Measurements from ENCODE around the gene ELL2. TPM values are rescaled to one million over a fixed set of nuclear protein-coding genes. Genes with fewer than 3 reads are reported as not detected.
"Not testable (repeated sequence)": the region's sequence is repeated elsewhere in the genome, so short reads cannot be mapped to it uniquely, and the experiment has no call there.

ELL2 gene
- total and polyA plus RNA-seq, 8 donors, result 15.3 to 62.7 (median 24.3) TPM

- ATAC-seq (no peak), DNase-seq (no peak)
- Histone ChIP-seq H3K36me3 (no peaks in the 10 kb centered on the region), H3K4me1 (peaks cover 23 to 80% of the 10 kb centered on the region in 2 donors), H3K4me3 (no peak overlapping the region), H3K27me3 (no peaks in the 10 kb centered on the region), H3K9me3 (no peaks in the 10 kb centered on the region), H3K27ac (peak overlapping the region in 1 of 2 donors; percentile 85)
- no peak for TF ChIP-seq CTCF (IDR thresholded peaks at IDR 0.05)
- intact Hi-C loops (cut with DNase I), result loop anchor here (5.0 to 10.0 kb wide), 3 partner anchors 55 to 172 kb away; no protein-coding TSS in a partner anchor
These were observed 122.0 kb downstream of the ELL2 start for GRCh38 chr5:95839658-95840057.

- no peak for DNase-seq
- intact Hi-C loops (cut with DNase I), result no loop called here
- Histone ChIP-seq H3K9me3 (no peaks in the 10 kb centered on the region), H3K27me3 (no peaks in the 10 kb centered on the region), H3K36me3 (no peaks in the 10 kb centered on the region), H3K4me1 (peaks cover 28 to 79% of the 10 kb centered on the region in 2 donors), H3K27ac (peak overlapping the region in 1 of 2 donors; percentile 52), H3K4me3 (no peak overlapping the region)
- TF ChIP-seq CTCF (IDR thresholded peaks at IDR 0.05), result no peak
- ATAC-seq, result no peak
These were observed 123.1 kb downstream of the ELL2 start for GRCh38 chr5:95838556-95838955.

GRCh38 chr5:95838001-95838520 is 123.6 kb downstream of the ELL2 start:
- no peak for ATAC-seq
- intact Hi-C loops (cut with DNase I), result no loop called here
- no peak for TF ChIP-seq CTCF (IDR thresholded peaks at IDR 0.05)
- peaks cover 28 to 79% of the 10 kb centered on the region in 2 donors for H3K4me1 ChIP-seq
- H3K36me3 ChIP-seq, result no peaks in the 10 kb centered on the region
- no peak overlapping the region for H3K4me3 ChIP-seq
- DNase-seq, result no peak
- H3K27me3 ChIP-seq, result no peaks in the 10 kb centered on the region
- no peaks in the 10 kb centered on the region for H3K9me3 ChIP-seq
- H3K27ac ChIP-seq, result no peak overlapping the region

GRCh38 chr5:95837492-95837891 is 124.2 kb downstream of the ELL2 start:
- intact Hi-C loops (cut with DNase I), result no loop called here
- peaks cover 28 to 77% of the 10 kb centered on the region in 2 donors for H3K4me1 ChIP-seq
- no peak for ATAC-seq
- H3K36me3 ChIP-seq, result no peaks in the 10 kb centered on the region
- H3K4me3 ChIP-seq, result no peak overlapping the region
- no peak overlapping the region for H3K27ac ChIP-seq
- no peak for TF ChIP-seq CTCF (IDR thresholded peaks at IDR 0.05)
- no peaks in the 10 kb centered on the region for H3K27me3 ChIP-seq
- DNase-seq, result no peak
- H3K9me3 ChIP-seq, result no peaks in the 10 kb centered on the region

- H3K9me3 ChIP-seq; H3K36me3 ChIP-seq; H3K27me3 ChIP-seq; H3K4me3 ChIP-seq; ATAC-seq; DNase-seq; intact Hi-C loops (cut with DNase I): not testable (repeated sequence)
- Histone ChIP-seq H3K27ac (peak overlapping the region in 1 of 2 donors; percentile 94), H3K4me1 (peaks cover 22 to 72% of the 10 kb centered on the region in 2 donors)
These were observed 124.7 kb downstream of the ELL2 start for GRCh38 chr5:95836971-95837370.

- no peaks in the 10 kb centered on the region for H3K9me3 ChIP-seq
- ATAC-seq, result peak; percentile 7
- no peaks in the 10 kb centered on the region for H3K27me3 ChIP-seq
- peak overlapping the region; percentile 93 to 94 for H3K27ac ChIP-seq
- TF ChIP-seq CTCF (IDR thresholded peaks at IDR 0.05), result no peak
- no peak for DNase-seq
- H3K36me3 ChIP-seq, result no peaks in the 10 kb centered on the region
- intact Hi-C loops (cut with DNase I), result no loop called here
- H3K4me1 ChIP-seq, result peaks cover 19 to 68% of the 10 kb centered on the region in 2 donors
- H3K4me3 ChIP-seq, result peak overlapping the region in 1 of 2 donors; percentile 52
These were observed 125.1 kb downstream of the ELL2 start for GRCh38 chr5:95836544-95836943.
